Erythroblast (primary cell): Measurements from ENCODE around the gene SHROOM1.

Source experiments
- GATA1 ChIP-seq: IDR thresholded peaks from 2 replicates; pipeline ENCODE4 v1.6.1; 2011; ENCODE audit warnings: low read depth, mild to moderate bottlenecking, control low read depth, low read length, moderate library complexity
- POLR2A ChIP-seq: IDR thresholded peaks from 2 replicates; pipeline ENCODE4 v1.6.1; 2011; ENCODE audit warnings: mild to moderate bottlenecking, low read length

GRCh38 chr5:132853790-132854189 is 23.3 kb upstream of the SHROOM1 start:
- TF ChIP-seq POLR2A = no peak
- no peak for TF ChIP-seq GATA1
